ENCODE data around the gene HS1BP3.

DNA sequence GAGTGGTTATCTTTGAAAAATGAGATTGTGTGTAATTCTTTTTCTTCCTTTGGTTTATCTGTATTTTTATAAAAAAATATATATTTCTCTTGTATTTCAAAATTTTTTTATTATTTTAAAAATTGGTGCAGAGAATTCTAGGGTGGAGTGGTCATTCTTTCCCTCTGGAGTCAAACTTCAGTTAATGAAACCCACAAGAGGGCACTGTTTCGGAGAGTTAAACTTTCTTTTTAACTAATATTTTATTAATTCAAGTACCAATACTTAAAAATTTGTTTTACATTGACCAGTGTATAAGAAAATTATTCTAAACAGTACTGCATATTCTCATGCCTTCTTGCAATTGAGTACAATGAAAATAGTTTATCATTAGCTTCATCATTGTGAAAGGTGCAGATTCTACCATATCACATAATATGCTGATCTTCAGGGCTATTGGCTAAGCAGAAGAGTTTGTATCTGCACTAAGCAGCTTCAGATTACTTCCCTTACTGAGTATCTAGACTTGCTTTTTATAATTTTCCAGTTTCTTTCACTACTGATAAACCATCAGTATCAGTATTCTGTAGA, 50.1 kb downstream of the HS1BP3 start:
- TF ChIP-seq EP300 (IDR thresholded peaks at IDR 0.05), result no peak
- TF ChIP-seq, protein P1, sequence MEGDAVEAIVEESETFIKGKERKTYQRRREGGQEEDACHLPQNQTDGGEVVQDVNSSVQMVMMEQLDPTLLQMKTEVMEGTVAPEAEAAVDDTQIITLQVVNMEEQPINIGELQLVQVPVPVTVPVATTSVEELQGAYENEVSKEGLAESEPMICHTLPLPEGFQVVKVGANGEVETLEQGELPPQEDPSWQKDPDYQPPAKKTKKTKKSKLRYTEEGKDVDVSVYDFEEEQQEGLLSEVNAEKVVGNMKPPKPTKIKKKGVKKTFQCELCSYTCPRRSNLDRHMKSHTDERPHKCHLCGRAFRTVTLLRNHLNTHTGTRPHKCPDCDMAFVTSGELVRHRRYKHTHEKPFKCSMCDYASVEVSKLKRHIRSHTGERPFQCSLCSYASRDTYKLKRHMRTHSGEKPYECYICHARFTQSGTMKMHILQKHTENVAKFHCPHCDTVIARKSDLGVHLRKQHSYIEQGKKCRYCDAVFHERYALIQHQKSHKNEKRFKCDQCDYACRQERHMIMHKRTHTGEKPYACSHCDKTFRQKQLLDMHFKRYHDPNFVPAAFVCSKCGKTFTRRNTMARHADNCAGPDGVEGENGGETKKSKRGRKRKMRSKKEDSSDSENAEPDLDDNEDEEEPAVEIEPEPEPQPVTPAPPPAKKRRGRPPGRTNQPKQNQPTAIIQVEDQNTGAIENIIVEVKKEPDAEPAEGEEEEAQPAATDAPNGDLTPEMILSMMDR (IDR thresholded peaks at IDR 0.05), result no peak
- TF ChIP-seq POLR2A (IDR thresholded peaks at IDR 0.05), result no peak
- no peak for TF ChIP-seq POLR2AphosphoS5 (IDR thresholded peaks at IDR 0.05)
